HS-5 (cell line): ENCODE measurements around the gene NDE1.
"Not testable (repeated sequence)": the region's sequence is repeated elsewhere in the genome, so short reads cannot be mapped to it uniquely, and the experiment has no call there.

Experiments
- DNase-seq: peaks from one replicate; pipeline ENCODE4 v3.0.0-alpha.2; 2012; ENCODE audit warnings: low read depth

NDE1 gene

DNA sequence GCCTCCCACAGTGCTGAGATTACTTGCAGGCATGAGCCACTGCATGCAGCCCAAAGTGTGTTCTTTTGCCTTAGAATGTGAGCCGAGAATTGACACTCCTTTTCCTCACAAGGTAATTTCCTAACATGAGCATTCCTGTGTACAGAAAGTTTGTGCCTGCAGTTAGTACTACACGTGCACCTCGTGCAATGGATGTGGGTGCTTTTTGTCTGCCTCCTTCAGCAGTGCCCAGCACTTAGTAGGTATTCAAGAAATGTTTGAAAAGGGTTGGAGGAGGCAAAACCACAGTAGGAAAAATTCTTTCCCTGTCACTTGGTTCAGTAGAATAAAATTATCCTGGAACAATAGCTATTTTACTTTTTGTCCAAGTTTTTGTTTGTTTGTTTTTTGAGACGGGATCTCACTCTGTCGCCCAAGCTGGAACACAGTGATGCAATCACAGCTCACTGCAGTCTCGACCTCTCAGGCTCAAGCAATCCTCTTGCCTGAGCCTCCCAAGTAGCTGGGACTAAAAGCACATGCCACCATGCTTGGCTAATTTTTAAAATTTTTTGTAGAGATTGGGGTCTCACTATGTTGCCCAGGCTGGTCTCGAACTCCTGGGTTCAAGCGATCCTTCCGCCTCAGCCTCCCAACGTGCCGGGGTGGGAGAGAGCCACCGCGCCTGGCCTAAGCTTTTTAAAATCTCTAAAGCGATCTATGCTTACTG, 2.4 kb downstream of the NDE1 start:
- no peak for DNase-seq

- DNase-seq, result no peak
These were observed 3.2 kb downstream of the NDE1 start for GRCh38 chr16:15653227-15653626.

- DNase-seq, result no peak
These were observed 4.5 kb downstream of the NDE1 start for GRCh38 chr16:15654591-15654990.

GRCh38 chr16:15655561-15655960, 5.5 kb downstream of the NDE1 start:
- DNase-seq, result not testable (repeated sequence)

GRCh38 chr16:15658149-15658548, 8.1 kb downstream of the NDE1 start:
- no peak for DNase-seq

- no peak for DNase-seq
These were observed 8.5 kb downstream of the NDE1 start for GRCh38 chr16:15658556-15658955.

DNA sequence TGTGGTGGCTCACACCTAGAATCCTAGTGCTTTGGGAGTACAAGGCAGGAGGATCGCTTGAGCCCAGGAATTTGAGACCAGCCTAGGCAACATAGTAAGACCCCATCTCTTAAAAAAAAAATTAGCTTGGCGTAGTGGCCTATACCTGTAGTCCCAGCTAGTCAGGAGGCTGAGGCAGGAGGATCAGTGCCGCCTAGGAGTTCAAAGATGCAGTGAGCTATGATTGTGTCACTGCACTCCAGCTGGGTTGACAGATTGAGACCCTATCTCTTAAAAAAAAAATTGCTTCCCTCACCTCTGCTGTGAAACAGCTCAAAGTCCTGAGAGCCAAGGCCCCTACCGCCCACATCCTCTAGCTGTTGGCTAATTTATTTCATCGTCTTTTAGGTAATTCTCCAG, 10.2 kb downstream of the NDE1 start:
- no peak for DNase-seq

DNA sequence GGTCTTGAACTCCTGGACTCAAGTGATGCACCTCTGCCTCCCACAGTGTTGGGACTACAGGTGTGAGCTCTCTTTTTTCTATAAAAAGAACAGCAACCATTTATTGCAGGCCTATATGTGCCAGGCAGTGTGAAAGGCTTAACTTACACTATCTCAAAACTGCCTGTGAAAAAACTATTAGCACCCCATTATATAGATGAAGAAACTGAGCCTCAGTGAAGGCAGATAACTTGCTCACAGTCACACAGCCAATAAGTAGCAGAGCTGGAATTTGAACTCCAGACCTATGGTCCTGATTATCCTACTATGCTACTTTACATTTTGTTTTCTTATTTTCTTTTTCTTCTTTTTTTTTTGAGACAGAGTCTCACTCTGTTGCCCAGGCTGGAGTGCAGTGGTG, 15.1 kb downstream of the NDE1 start:
- DNase-seq, result no peak

DNA sequence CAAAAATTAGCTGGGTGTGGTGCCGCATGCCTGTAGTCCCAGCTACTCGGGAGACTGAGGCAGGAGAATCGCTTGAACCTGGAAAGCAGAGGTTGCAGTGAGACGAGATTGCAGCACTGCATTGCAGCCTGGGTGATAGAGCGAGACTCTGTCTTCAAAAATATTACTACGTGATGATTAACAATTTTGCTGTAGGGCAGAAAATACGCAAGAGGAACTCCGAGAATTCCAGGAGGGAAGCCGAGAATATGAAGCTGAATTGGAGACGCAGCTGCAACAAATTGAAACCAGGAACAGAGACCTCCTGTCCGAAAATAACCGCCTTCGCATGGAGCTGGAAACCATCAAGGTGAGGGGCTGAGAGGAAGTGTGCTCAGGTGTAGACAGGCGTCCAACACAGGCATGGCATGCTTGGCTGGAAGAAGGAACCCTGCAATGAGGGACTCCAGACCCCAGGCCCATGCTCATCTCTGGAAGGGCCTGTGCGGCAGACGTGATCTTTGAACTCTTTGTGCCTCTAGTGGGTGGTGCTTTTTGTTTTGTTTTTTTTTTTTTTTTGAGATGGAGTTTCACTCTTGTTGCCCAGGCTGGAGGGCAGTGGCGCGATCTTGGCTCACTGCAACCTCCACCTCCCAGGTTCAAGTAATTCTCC, 17.2 kb downstream of the NDE1 start:
- no peak for DNase-seq

DNA sequence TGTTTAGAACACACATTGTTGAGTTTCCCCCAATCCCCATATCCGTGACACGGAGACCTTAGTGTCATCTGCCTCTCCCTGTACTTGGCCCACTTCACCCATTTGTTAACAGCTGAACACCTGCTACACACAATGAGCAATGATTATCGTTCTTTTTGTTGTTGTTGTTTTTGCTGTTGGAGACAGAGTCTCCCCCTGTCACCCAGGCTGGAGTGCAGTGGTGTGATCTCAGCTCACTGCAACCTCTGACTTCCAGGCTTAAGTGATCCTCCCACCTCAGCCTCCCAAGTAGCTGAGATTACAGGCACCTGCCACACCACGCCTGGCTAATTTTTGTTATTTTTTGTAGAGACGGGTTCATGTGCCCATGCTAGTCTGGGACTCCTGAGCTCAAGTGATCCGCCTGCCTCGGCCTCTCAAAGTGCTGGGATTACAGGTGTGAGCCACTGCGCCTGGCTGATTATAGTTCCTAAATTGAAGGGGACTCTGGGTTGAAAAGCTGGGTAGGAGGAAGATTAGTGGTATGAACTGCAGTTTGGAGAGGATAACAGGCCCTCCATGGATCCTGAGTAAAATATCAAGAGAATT, 21.6 kb downstream of the NDE1 start:
- no peak for DNase-seq

DNA sequence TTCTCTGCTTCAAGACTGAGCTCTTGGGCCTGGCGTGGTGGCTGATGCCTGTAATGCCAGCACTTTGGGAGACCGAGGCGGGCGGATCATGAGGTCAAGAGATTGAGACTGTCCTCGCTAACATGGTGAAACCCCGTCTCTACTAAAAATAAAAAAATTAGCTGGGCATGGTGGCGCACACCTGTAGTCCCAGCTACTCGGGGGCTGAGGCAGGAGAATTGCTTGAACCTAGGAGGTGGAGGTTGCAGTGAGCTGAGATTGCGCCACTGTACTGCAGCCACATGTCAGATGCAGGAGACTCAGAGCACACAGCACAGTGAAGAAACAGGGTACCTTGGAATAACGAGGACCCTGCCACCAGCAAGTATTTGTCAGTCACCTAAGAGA, 22.1 kb downstream of the NDE1 start:
- not testable (repeated sequence) for DNase-seq

- DNase-seq, result peak; percentile 88
These were observed 22.6 kb downstream of the NDE1 start for GRCh38 chr16:15672514-15673167.

GRCh38 chr16:15674571-15674970, 24.5 kb downstream of the NDE1 start:
- no peak for DNase-seq

- no peak for DNase-seq
These were observed 26.5 kb downstream of the NDE1 start for GRCh38 chr16:15676506-15676905.

DNA sequence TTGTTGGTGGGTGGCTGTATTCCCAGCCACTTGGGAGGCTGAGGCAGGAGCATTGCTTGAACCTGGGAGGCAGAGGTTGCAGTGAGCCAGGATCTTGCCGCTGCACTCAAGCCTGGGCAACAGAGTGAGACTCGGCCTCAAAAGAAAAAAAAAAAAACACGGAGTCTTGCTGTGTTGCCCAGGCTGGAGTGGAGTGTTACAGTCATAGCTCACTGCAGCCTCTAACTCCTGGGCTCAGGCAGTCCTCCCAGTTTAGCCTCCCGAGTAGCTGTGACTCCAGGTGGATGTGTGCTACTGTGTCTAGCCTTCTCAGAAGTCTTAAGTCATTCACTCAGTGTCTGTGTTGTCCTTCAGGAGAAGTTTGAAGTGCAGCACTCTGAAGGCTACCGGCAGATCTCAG, 27.4 kb downstream of the NDE1 start:
- no peak for DNase-seq

GRCh38 chr16:15682105-15682570, 32.1 kb downstream of the NDE1 start:
- peak; percentile 40 for DNase-seq

DNA sequence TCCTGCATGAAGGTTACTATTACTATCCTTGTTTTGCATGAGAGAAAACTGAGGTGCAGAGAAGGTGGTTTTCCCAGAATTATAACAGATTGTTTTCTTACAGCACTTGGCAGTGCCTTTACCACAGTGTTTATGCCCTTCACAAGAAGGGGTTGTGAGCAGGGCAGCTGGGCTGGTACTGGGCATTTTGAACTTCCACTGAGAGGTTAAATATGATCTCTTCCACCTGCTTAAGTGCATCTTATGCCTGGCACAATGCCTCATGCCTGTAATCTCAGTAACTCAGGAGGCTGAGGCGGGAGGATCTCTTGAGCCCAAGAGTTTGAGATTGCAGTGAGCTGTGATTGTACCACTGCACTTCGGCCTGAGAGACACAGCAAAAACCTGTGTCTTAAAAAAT, 36.2 kb downstream of the NDE1 start:
- no peak for DNase-seq

- DNase-seq, result no peak
These were observed 39.2 kb downstream of the NDE1 start for GRCh38 chr16:15689290-15689689.

DNA sequence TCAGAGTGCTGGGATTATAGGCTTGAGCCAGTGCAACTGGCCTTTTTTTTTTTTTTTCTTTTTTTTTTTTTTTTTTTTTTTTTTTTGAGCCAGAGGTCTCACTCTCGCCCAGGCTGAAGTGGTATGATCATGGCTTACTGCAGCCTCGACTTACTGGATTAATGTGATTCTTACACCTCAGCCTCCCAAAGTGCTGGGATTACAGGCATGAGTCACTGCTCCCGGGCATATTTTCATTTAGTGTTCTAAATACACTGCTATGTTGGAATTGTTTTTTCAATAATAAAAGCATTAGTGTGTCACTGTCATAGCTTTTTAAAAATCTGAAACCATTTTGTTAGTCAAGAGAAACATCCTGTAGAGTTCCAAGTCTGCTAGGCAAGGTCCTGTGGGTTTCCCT, 40.3 kb downstream of the NDE1 start:
- DNase-seq, result no peak

DNA sequence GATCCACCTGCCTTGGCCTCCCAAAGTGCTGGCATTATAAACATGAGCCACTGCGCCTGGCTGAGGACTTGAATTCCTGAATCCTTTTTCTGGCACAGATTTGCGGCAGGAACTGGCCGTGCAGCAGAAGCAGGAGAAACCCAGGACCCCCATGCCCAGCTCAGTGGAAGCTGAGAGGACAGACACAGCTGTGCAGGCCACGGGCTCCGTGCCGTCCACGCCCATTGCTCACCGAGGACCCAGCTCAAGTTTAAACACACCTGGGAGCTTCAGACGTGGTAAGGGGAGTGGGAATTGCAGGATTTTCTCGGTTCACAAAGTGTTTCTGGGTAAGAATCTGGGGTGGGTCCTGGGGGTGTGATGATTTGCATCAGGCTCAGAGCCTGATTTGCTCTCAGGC, 41.0 kb downstream of the NDE1 start:
- DNase-seq, result no peak

DNA sequence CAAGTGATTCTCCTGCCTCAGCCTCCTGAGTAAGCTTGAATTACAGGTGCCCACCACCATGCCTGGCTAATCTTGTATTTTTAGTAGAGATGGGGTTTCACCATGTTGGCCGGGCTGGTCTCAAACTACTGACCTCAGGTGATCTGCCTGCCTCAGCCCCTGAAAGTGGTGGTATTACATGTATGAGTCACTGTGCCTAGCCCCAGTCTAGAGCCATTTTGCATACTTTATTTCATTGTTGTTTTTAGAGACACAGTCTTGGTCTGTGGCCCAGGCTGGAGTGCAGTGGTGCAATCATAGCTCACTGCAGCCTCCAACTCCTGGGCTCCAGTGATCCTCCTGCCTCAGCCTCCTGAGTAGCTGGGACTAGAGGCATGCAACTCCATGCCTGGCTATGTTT, 42.5 kb downstream of the NDE1 start:
- DNase-seq, result not testable (repeated sequence)

DNA sequence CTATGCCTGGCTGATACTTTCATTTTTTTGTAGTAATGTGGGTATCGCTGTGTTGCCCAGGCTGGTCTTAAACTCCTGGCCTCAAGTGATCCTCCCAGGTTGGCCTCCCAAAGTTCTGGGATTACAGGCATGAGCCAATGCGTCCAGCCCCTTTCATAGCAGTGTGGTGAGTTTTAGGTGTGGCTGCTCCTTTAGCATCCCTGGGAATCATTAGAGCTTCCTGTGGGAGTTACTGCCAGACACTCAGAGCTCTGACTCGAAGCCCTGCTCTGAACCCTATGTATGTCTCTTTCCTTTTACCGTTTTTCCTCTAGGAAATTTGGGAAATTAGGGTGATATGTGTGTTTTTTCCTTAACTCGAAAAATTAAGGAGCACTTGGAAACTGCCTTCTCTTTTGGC, 44.5 kb downstream of the NDE1 start:
- DNase-seq, result peak; percentile 19

GRCh38 chr16:15699819-15700218, 49.8 kb downstream of the NDE1 start:
- DNase-seq, result no peak
